Measurements from ENCODE around the gene CCDC27.
"Not testable (repeated sequence)": the region's sequence is repeated elsewhere in the genome, so short reads cannot be mapped to it uniquely, and the experiment has no call there.

Gene CCDC27

DNA sequence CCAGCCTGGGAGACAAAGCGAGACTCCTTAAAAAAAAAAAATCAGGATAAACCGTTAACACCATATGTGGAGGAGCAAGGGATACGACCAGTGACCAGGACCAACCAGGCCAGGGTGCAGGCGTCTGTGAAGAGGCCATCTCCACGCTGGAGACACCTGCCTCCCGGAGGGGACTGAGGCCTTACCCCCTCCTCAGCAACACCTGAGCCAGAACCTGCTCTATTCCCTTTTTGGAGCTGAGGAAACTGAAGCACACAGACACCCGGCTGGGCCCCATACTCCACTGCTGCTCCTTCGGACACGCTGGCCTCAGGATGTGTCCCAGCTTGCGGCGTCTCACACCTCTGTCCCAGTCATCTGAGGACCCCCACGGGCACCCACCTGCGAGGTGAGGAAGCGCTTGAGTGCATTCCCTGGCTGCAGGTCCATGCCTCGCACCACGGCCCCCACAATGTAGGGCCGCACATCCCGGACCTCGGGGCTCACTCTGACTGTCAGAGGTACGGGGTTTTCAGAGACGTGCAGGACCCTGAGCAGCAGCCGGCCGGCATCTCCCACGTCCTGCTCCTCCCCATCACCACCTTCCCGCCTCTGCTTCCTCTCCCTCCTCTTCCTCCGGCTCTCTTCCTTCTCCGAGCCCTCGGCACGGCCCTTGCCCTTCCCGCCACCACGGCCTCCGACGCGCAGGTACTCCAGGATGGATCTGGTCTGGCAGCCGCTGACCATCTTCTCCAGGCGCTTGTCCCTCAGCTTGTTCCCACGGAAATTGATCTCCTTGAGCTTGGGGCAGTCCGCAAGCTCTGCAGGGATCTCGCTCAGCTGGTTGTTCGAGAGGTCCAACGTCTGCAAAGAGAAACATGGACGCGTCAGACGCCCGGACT is 34.5 kb downstream of the CCDC27 start:
- no peak overlapping the region for H3K4me3 ChIP-seq (ENCODE audit: low read depth, low read length)
- DNase-seq (ENCODE audit: low read depth) = no peak

DNA sequence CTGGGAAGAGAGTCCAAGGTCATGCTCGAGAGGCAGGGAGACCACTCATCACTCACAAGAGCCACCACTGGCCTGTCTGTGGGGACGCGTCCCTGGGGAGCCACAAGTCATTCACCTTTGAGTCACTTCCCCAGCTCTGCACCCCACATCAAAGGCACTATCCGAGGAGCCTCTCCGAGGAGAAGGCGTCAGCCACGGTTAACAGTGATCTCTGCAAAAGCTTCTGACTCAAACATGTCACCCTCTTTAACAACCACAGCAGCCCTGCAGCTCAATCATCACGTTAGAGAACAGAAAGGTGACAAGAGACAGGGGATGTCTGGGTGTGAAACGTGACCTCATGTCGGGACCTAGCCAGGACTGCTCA is 35.1 kb downstream of the CCDC27 start:
- no peak for DNase-seq (ENCODE audit: low read depth)
- H3K4me3 ChIP-seq (ENCODE audit: low read depth, low read length) = no peak overlapping the region

DNA sequence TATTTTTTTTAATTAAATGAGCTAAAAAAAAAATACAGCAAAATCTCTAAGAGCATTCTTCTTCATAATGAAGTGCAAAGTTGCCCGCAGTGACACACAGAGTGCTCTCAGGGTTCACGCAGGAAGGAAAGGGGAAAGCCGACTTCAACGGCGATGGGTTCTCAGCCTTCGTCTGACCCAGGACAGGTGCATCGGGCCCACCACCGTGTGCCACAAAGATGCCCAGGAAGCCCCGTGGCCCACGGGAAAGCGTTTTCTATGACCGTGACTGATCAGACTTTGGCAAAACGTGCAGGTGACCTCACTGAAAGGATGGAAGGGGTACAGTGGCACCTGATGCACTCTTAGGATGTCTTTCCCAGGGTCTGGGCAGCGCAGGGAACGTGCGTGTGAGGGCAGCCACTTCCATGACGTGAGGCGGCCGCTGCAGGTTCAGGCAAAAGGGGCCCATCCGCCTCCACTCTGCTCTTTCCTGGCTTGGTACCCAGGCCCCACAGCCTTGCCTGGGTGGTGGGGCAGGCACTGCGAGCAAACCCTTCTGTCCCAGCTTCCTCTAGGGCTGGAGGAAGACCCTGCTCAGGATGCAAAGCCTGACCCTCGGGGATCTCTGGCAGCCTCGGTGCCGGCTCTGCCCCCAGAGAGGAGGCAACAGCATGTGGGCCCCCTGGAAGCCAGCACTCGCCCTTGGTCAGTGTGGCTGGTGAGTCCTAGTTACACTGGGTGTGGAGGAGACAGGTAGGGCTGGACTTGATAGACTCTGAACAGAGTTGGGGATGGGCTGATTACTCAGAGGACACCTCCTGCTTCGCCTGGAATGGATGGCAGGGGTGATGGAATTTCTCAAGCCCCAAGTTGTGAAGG is 35.7 kb downstream of the CCDC27 start:
- DNase-seq (ENCODE audit: low read depth) = no peak
- no peak overlapping the region for H3K4me3 ChIP-seq (ENCODE audit: low read depth, low read length)

DNA sequence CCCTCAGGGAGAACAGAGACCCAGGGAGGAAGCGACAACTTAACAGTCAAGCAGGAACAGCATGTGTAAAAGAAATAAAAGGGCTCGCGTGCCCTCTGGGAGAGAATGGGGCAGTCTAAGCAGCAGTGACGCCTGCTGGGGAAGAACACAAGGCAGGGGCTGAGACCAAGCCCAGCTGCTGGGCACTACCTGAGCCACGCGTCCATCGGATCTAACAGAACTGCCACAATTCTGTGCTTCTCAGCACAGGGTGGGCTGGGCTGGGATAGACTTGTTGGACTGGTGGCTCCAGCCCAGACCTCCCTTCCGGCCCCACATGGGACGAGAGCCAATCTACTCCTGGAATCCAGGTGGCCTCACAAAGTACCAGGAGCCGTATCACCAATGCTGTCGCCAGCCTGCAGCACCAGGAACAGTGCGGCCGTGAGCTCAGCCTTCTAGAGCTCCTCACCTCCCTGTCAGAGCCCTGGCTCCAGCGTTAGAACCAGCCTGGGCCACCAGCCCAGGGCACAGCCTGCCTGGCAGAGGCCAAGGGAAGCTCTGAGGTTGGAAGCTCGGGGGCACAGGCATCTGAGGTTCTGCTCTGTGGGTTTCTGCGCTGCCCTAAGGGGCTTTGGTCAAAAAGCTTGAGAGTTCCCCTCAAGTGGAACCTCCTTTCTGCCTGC is 36.6 kb downstream of the CCDC27 start:
- no peak for DNase-seq (ENCODE audit: low read depth)
- H3K4me3 ChIP-seq (ENCODE audit: low read depth, low read length) = no peak overlapping the region

DNA sequence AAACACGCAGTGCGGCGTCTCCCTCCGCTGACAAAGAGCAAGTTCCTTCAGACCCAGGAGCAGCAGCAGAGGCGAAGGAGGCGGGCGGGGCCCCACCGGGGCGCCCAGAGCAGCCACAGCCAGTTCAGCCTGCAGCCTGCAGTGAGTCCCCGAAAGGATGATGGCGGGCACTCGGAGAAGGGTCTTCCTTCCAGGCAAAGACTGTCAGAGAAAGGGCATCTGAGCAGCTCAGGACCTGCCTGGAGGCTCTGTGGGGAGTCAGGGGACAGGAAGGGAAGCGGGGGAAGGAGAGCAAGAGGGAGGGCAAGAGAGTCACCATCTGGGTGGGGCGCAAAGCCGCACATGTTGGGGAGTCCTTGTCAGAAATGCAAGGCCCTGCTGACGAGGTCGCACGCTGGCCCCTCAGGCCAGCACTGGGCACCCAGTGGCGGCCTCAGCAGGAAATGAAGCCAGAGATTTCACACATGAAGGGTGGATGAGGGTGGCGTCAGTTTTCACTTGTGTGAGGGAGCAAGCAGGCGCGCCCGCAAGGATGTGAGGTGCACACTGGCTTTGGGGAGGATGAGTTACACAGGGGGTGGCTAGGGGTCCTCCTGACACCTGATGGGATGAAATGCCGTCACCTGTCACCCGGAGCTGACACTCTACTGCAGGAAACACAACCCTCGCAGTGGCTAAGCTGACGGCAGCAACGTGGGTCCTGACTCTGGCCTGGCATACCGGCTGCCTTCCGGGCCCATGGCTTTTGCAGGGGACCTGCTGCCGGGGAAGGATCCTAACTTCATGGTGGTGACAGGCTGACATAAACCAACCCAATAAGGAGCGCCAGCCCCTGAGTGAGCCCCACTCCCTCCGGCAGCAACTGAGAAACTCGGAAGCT is 37.4 kb downstream of the CCDC27 start:
- H3K4me3 ChIP-seq (ENCODE audit: low read depth, low read length) = no peak overlapping the region
- no peak for DNase-seq (ENCODE audit: low read depth)

DNA sequence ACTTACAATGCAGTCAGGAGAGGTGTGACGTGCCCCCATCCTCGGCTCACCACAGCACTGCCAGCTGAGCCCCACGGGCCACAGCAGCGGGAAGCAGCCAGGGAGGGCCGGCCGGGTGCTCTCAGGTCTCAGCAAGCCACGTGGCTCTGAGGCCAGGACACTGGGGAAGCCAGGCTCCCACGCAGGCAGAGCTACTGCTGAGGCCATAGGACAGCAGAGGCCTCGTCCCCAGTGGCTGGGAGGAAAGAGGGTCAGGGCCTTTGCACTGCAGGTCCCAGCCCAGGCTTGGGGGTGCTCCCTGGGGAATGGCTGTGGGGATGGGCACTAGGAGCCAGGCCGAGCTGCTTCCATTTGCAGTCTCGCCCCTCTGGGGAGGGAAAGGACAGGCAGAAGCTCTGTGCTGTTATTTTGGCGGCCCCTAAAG is 38.3 kb downstream of the CCDC27 start:
- DNase-seq (ENCODE audit: low read depth) = no peak
- H3K4me3 ChIP-seq (ENCODE audit: low read depth, low read length) = no peak overlapping the region

DNA sequence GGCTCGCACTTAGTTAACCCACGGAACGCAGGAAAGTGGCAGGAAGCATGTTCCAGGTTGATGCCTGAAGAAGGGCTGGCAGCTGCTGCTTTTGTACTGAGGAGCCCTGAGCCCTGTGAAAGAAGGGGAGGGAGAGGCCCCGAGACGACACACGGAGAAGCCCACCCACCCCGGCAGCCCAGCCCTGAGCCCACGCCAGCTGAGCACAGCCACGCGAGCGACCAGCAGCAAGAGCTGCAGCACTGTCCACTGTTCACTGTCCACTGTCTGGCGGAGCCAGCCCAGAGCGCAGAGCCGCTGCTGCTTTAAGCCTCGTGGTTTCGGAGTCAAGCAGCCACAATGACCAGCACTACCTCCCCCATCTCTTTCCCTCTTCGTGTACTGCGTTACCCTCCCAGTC is 38.7 kb downstream of the CCDC27 start:
- H3K4me3 ChIP-seq (ENCODE audit: low read depth, low read length) = no peak overlapping the region
- no peak for DNase-seq (ENCODE audit: low read depth)

DNA sequence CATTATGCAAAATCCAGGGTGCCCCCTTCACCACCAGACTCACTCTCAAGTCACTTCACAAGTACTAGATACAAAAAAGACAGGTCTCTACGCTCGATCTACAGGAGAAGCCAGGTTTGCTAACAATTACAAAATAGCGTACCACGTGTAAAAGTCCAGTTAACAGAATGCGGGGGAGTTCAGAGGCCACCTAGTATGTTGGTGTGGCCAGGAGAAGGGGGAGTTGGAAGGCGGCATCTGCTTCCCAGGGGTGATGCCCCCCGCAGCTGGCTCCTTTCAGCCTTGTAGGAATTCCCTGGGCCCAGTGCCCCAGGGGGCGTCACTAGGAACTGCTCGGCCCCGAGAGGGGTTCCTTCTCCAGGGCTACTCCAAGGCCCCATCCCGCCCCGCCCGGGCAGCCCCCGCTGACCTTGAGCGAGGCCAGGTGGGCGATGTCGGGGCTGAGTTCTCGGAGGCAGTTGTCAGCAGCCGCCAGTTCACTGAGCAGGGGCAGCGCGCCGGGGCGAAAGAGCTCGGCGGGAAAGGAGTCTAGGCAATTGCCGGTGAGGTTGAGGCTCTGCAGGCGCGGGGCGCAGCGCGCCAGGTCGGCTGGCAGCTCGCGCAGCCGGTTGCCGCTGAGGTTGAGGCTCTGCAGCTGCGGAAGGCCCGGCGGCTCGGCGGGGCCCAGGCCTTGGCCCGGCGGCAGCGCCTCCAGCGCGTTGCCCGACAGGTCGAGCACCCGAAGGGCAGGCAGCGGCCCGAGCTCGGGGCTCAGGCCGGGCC is 43.4 kb downstream of the CCDC27 start:
- no peak for DNase-seq (ENCODE audit: low read depth)
- H3K4me3 ChIP-seq (ENCODE audit: low read depth, low read length) = peak overlapping the region; percentile 84

DNA sequence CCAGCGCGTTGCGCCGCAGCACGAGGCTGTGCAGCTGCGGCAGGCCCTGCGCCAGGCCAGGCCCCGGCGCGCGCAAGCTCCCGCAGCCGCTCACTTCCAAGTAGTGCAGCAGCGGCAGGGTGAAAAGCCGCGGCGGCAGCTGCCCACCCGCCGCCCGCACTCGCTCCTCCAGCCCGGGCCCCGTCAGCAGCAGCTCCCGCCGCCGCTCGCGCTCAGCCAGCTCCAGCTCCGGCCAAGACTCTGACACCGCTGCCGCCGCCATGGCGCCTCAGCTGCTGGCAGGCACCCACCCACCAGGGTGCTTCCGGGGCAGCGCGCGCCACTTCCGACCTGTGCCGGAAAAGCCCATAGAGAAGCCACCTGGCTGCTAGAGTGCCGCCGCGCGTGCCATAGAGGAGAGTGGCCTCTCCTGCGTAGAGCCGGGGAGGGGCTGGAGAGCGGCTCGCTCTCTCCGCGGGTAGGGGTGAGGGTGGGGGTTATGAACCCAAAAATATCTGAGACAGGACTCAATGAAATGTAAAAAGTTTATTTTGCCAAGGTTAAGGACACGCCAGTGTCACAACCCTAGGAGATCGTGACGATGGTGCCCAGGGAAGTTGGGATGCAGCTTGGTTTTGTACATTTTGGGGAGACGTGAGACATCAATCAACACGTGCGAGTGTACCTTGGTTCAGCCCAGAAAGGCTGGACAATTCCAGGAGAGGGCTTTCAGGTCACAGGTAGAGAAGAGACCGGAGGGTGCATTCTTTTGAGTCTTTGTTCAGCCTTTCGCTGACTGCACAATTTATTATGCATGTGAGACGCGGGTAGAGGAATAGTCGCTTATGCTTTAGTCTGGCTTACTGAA is 44.2 kb downstream of the CCDC27 start, which contains the start of gene LRRC47:
TSS of gene LRRC47 (minus strand) at position 284 of the 847 bp plus-strand sequence. CDS start at position 262, 22 bp downstream.
- DNase-seq (ENCODE audit: low read depth) = peak; percentile 64
- H3K4me3 ChIP-seq (ENCODE audit: low read depth, low read length) = peak within 1 kb of the TSS; percentile 84

DNA sequence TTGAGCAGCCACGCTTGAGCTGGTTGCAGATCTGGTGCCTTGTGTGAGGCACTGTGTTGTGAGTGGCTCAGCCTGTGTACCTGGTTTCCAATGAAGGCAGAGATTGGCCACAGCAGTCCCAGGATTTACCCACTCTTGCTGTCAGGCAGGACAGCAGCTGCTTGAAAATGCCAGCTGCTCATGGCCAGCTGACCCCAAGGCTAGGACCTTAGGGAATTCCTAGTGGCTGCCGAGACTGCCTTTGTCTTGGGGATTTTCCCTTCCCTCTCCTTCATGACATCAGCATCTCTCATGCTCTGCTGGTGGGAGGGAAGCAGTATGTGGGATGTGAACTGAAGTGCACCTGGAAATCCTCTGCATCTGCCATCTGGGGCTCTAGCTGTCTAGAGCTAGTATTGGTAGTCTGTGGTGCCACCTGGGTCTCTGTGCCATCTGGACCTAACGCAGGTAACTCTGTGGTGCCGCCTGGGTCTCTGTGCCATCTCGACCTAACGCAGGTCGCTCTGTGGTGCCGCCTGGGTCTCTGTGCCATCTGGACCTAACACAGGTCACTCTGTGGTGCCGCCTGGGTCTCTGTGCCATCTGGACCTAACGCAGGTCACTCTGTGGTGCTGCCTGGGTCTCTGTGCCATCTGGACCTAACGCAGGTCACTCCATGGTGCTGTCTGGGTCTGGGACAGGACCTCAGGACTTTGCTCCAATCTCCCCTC is 47.9 kb downstream of the CCDC27 start:
- DNase-seq (ENCODE audit: low read depth) = peak; percentile 19
- no peak overlapping the region for H3K4me3 ChIP-seq (ENCODE audit: low read depth, low read length)

DNA sequence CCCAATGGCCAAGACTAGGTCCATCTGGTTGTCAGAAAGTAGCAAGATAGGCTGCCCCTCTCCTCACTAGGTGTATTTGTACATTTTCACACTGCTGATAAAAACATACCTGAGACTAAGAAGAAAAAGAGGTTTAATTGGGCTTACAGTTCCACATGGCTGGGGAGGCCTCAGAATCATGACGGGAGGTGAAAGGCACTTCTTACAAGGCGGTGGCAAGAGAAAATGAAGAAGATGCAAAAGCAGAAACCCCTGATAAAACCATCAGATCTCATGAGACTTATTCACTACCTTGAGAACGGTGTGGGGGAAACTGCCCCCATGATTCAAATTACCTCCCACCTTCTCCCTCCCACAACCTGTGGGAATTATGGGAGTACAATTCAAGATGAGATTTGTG is 48.5 kb downstream of the CCDC27 start:
- DNase-seq (ENCODE audit: low read depth); H3K4me3 ChIP-seq (ENCODE audit: low read depth, low read length): not testable (repeated sequence)

DNA sequence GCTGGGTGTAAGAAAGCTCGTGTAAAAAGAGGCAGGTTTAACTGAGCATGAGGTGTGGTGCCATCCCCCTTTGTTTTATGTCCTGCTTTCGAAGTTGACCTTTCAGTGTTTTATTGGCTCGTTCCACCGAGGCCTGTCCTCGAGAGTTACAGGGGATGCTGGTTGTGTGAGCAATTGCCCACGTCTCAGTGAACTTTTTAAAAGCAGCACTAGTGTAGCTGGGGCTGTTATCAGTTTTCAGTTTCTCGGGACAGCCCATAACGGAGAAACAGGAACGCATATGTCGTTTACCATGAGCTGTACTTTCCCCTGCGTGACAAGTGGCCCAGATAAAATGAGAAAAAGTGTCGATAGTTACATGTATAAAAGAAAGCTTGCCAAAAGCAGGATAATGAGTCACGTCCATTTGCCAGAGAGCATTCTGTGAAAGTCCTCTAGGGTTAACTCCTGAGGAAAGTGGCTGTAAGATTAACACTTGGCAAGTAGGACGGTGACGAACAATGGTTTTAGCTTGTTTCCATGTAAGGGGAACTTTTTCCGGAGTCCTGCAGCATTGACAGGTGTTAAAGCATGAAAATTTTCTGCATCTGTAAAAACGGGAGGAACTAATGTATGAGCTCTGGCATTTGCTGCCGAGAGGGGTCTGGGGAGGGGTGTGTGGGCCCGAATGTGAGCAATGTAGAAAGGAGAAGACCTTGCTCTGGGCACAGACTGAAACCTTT is 51.8 kb downstream of the CCDC27 start:
- no peak for DNase-seq (ENCODE audit: low read depth)
- H3K4me3 ChIP-seq (ENCODE audit: low read depth, low read length) = no peak overlapping the region

DNA sequence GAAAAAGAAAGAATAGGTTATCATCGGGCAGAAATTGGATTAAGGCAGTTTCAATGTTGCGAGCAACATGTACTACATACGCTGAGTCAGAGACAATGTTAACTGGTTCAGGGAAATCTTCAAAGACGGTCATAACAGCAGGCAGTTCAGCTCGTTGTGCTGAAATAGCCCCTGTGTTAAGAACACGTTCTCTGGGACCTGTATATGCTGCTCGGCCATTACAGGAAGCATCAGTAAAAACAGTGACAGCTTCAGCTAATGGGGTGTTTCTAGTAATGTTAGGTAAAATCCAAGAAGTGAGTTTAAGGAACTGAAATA is 52.3 kb downstream of the CCDC27 start:
- not testable (repeated sequence) for DNase-seq (ENCODE audit: low read depth); H3K4me3 ChIP-seq (ENCODE audit: low read depth, low read length)

DNA sequence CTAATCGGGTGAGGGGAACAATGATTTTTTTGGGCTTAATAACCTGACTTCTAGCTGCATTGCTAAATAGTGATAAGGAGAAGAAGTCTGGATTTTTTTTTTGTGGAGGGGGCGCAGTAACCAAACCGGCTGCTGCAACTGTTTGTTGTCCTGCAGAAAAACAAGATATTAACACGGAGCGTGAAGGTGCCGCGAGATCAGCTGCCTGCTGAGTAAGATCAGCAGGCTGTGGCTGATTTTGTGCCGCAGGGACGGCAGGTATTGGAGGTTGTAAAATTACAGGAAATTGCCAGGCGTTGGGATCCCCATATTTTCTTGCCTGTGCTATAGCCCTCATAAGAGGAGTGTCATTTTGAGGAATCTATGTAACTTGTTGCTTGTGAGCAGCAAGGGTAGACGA is 52.8 kb downstream of the CCDC27 start:
- no peak for DNase-seq (ENCODE audit: low read depth)

DNA sequence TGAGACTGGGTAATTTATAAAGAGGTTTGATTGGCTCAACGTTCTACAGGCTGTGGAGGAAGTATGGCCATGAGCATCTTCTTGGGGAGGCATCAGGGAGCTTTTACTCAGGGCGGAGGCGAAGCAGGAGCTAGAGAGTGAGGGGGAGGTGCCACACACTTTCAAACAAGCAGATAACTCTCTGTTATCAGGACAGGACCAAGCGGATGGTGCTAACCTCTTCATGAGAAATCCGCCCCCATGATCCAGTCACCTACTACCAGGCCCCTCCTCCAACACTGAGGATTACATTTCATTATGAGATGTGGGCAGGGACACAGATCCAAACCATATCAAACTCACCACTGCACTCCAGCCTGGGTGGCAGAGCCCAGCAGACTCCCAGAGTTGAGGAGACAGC is 55.5 kb downstream of the CCDC27 start:
- no peak overlapping the region for H3K4me3 ChIP-seq (ENCODE audit: low read depth, low read length)
- no peak for DNase-seq (ENCODE audit: low read depth)

More for the DNA sequence above, 52.8 kb downstream of the CCDC27 start:
- no peak overlapping the region for H3K4me3 ChIP-seq (ENCODE audit: low read depth, low read length)

DNA sequence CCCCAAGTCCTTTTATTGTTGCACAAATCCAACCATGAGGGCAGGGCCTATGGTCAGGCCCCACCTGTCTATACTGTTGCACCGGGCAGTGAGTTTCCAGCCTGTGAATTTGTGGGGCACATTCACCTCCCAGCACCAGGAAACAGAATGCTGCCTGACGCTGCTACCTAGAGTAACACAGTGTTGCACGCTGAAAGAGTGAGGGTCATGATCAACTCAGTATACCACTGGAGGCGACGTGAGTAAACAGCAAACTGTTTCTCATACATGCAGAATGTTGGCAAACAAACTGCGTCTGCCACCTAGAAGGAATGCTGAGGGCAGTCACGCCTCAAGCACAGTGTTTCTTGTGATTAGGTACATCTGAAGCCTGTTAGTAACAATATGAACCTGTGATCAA is 57.4 kb downstream of the CCDC27 start:
- no peak for DNase-seq (ENCODE audit: low read depth)
- H3K4me3 ChIP-seq (ENCODE audit: low read depth, low read length) = no peak overlapping the region

All from skeletal muscle cell (primary cell).